HCT116 (cell line): ENCODE measurements around the gene DOCK7.

ENCODE experiments used
- EZH2 ChIP-seq: fragments of 200-600 bp; sonication (generic); IDR thresholded peaks from 2 replicates; pipeline ENCODE4 v1.6.1; 2017; ENCODE audit warnings: antibody characterized with exemption, mixed run types
- YY1 ChIP-seq: IDR thresholded peaks from 2 replicates; pipeline ENCODE4 v1.6.1; 2011; ENCODE audit warnings: low read length, low read depth, moderate library complexity, mild to moderate bottlenecking; ENCODE audit not compliant: insufficient replicate concordance; ENCODE audit errors: extremely low read depth
- TF ChIP-seq, protein P1 (sequence below), 3 experiments: fragments of 200-600 bp in 1 of 3; sonication (generic) in 1 of 3; IDR thresholded peaks in 2 of 3; conservative IDR thresholded peaks in 1 of 3; 2 replicates each; pipeline ENCODE4 v1.5.1; 2012 to 2017; ENCODE audit warnings: low read depth in 2 of 3, low read length in 2 of 3, antibody characterized with exemption in 1 of 3, borderline replicate concordance in 1 of 3, control low read depth in 1 of 3, mild to moderate bottlenecking in 1 of 3, mixed read lengths in 1 of 3, mixed run types in 1 of 3, moderate library complexity in 1 of 3; ENCODE audit not compliant: insufficient read depth in 1 of 3

DNA sequence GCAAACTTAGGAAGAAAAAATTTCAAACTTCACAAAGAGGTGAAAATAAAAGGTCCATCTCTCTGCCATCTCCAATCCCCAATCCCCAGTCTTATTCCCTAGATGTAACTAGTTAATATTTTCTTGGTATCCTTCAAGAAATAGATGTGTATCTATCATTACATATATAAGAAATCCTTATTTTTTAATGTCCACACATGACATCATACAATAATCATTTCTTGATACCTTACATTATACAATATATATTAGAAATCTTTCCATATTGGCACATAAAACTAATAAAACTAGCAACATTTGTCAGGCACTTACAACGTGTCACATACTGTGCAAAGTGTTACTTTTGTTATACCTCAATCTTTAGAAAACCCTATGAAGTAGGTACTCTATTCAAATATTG, 16.2 kb downstream of the DOCK7 start:
- TF ChIP-seq, protein P1, sequence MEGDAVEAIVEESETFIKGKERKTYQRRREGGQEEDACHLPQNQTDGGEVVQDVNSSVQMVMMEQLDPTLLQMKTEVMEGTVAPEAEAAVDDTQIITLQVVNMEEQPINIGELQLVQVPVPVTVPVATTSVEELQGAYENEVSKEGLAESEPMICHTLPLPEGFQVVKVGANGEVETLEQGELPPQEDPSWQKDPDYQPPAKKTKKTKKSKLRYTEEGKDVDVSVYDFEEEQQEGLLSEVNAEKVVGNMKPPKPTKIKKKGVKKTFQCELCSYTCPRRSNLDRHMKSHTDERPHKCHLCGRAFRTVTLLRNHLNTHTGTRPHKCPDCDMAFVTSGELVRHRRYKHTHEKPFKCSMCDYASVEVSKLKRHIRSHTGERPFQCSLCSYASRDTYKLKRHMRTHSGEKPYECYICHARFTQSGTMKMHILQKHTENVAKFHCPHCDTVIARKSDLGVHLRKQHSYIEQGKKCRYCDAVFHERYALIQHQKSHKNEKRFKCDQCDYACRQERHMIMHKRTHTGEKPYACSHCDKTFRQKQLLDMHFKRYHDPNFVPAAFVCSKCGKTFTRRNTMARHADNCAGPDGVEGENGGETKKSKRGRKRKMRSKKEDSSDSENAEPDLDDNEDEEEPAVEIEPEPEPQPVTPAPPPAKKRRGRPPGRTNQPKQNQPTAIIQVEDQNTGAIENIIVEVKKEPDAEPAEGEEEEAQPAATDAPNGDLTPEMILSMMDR (IDR thresholded peaks at IDR 0.05 in 2 of 3, conservative IDR thresholded peaks at IDR 0.05 in 1 of 3; ENCODE audit: borderline replicate concordance in 1 of 3, insufficient read depth in 1 of 3, low read depth in 2 of 3, low read length in 2 of 3), result no peak
- TF ChIP-seq EZH2, result no peak
- TF ChIP-seq YY1, result no peak
